ENCODE data around the gene SHISAL1.

The SHISAL1 gene

DNA sequence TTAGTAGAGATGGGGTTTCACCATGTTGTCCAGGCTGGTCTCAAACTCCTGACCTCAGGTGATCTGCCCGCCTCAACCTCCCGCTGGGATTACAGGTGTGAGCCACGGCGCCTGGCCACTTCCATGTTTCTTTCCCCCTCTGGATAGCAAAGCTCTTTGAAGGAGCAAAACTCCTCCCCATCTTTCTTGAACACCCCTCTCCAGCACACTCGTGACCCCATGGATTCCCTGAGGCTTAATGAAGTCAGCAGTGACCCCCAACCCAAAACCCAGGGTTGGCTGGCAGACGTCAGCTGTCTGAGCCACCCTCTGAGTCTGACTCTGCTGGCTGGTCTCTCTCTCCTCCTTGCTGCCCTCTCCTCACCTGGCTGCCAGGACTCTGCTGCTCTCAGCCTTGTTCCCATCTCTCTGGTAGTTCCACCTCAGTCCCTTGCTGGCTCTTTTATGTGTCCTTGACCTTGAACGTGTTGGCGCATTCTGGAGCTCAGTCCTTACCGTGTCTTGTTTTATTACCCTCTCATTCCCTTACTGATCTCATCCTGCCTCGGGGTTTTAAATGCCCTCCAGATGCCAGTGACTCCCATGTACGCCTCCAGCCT is 87.6 kb downstream of the SHISAL1 start:
- no peak for DNase-seq

DNA sequence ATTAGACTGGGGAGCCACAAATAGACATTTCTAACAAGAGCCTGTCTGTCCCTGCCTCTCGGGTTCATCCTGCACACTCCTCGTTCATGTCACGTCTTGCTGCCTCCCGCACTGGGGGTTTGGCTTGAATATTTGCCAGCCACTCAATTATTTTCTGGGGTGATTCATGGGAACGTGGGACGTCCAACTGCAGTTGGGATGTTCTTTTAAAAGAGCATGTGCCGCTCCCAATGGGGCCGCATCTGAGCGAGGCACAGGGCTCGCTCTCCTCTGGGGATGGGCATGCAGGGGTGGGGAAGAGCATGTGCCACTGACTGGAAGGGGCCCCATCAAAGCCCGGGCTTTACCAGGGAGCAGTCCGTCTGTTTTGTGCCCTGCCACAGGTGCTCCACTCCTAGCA is 88.6 kb downstream of the SHISAL1 start:
- no peak for DNase-seq

DNA sequence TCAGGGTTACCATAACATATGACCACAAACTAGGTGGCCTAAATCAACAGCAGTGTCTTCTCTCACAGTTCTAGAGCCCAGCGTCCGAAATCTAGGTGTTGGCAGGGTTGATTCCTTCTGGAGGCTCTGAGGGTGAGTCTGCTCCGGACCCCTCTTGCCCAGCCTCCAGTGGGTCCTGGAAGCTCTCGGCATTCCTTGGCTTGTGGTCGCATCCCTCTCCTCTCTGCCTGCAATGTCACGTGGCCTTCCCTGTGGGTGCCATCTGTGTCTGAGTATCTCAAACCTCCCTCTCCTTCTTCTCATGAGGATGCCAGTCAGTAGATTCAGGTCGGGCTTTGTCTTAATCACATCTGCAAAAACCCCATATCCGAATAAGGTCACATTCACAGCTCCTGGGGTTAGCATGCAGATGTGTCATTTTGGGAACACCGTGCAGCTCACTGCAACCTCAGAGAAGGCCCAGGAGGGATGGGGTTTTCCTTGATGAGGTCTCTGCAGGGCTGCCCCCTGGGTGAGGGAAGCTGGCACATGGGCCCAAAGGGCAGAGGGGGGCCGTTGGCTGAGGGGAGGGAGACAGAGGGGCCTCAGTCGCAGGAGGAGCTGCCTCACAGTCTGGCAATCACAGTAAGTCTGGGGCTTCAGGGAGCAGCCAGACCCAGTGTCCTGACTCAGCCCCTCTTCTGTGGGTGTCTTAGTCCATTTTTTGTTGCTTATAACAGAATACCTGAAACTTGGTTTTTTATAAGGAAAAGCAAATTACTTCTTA is 90.9 kb downstream of the SHISAL1 start:
- DNase-seq: no peak

DNA sequence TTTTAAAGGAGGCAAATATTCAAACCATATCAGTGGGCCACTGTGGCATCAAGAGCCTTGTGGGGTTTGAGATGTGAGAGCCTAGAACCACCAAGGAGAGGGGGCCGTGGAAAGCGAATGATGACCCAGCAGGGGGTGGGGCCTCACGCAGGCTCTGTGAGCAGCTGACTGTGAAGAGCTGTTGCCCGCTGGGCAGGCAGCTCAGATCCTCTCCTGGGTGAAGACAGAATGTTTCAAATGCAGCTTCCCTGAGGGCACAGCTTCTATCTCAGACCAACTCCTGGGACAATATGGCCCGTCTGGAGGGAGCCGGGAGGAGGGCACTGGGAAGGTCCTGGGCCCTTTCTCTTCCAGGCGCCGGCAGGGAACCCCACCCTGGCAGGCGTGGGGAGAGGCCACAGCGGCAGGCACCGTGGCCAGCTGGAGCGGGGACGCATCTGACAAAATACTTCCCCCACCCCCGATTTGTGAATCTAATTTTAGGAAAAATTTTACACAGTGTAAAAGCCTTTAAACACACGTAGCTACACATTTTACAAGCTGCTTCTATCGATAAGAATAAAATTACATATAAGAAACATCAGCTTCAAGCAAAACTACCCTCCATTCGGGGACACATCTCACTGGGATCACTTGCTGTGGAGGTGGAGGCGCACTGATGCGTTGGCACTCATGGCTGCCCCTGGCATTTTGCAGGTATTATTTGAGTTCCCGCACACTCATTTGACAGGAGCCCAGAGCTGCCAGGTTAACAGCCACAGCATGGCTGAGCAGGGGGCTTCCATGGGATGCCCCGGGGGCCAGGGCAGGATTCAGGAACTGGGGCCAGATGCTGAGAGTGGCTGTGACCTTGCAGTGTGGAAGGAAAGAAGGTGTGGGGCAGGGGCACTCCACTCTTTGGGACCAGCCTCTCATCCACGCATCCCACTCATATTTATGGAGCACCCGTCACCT is 91.7 kb downstream of the SHISAL1 start:
- DNase-seq: no peak

DNA sequence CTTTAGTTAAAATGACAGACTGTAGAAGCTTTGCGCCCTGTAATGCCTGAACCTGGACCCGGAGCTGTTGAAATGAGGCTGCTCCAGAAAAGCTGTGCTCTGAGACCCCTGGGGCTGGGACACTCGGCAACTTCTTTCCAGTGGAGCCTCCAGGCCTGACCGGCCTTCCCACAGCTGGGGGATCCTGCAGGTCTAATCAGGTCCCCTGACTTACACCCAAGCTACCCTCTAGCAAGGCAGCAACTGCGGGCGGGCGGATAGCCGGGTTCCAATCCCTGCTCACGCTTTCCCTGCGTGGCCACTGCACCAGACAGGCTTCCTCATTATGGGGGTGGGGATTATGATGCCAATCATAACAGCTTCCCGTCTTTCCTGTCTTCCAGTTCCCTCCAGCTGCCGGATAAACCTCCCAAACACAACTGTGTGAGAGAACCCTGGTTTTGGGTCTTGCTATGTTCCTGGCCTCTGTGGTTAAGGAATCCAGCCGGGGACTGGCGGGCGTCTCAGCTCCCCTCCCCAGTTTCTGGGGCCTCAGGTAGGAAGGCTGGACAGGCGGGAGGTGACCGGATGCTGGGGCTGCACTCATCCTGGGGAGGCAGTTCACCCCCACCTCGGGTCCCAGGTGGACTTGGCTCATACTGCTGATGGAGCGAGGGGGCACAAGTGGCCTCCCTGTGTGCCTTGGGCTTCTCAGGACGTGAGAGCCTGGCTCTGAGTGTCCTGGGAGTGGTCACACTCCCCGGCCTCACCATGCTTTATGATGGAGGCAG is 93.5 kb downstream of the SHISAL1 start:
- DNase-seq: no peak

DNA sequence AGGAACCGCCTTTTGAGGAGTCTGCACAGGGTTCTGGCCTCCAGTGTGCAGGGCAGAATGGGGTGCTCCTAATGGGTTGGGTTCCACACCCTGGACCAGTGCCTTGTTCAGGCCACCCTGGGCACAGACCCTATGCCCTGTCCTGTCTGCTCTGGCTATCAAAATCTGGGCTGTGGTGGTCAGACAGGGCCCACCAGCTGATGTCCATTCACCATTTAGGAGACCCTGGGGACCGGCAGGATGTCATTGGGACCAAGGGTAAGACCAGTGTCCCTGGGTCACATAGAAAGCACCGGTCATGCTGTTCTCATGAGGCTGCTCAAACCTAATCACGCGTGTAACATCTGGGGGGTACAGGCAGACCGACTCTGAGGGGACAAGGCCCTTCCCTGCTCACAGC is 94.7 kb downstream of the SHISAL1 start:
- no peak for DNase-seq

DNA sequence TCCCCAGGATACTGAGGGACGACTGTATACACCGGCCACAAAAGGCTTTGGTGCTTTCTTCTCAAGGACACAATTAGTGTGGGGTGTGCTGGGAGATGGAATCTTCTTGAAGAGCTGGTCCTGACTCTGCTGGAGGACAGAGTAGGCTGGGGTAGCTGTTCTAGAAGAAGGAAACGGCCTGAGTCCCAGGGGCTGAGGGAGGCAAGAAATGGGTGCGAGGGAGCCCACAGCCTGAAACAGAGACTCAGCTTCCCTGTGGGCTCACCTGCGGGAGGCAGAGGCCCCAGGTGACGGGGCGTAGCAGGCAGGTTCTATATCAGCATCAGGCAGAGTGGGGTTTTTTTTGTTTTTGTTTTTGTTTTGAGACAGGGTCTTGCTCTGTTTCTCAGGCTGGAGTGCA is 95.4 kb downstream of the SHISAL1 start:
- DNase-seq: no peak

DNA sequence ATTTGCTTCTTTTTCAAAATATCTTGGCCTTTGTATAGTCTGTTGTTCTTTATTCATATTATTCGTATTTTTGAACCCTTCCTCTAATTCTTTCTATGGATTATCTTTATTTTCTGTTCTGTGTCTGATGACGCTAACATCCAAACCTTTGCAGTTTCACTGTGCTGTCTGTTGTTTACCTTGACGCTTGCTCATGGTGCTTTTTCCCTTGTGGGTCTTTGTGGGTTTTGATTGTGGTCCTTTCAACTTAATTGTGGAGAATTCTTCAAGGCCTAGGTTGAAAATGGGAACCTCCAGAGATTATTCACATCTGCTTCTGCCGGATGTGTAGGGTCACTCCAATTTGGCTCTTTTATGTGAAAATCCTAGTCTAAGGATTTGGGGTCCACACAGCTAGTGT is 97.5 kb downstream of the SHISAL1 start:
- DNase-seq: no peak

DNA sequence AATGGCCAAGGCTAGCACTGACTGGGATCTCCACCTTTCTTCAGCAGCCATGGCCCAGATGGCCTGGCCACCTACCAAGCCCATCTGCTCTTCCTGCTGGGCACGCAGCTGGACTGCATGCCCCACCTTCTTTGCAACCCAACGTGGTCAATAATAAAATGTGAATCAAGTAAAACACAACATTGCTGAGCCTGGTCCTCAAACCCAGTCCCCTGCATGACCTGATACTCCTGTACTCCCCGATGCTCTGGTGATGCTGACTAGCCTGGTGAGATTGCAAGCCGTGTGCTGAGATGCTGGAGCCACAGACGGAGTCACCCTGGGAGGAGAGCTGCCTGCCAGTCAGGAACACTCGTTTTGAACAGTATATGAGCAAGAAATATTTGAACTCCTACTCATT is 98.0 kb downstream of the SHISAL1 start:
- DNase-seq: no peak

DNA sequence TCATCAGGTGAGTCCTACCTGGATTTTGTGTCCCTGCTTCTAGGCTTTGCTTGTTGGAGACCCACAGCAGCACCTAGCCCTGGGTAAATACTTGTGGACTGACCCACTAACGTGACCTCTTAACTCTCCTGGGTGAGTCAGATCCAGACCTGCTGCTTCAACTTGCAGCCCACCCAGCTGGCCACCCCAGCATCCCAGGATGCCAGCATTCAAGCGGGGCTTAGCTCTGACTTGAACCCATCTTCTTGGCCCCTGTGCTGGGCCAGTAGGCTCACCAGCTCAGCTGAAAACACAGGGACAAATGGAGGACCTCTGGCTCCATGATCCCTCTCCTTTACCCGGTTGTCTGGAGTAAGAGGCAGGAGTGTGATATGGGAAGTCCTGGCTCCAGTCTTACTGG is 98.6 kb downstream of the SHISAL1 start:
- DNase-seq: no peak

DNA sequence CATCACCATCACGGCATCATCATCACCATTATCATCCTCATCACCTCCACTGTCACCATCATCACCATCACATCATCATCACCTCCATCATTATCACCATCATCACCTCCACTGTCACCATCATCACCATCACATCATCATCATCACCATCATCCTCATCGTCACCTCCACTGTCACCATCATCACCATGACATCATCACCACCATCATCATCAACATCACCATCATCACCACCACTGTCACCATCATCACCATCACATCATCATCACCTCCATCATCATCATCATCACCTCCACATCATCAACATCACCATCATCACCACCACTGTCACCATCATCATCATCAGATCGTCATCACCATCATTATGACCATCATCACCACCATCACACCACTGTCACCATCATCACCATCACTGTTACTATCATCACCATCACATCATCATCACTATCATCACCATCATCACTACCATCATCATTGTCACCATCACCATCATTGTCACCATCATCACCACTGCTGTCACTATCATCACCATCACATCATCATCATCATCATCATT is 99.2 kb downstream of the SHISAL1 start:
- DNase-seq: no peak

DNA sequence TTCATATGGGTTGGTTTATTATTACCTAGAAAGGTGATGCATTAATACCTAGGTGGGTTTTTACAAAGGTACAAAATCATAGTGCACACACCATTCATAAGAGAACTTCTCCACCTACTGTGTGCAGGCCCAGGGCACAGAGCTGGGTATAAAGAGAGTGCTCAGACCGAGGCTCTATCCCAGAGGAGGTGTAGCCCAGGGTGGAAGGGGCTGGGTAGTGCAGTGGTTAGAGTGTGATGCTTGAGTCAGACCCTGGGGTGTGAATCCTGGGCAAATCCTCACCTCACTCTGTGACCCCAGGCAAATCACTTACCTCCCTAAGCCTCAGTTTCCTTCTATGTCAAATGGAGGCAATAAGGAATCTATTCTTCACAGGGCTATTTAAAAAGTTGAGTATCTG is 99.8 kb downstream of the SHISAL1 start:
- DNase-seq: no peak

DNA sequence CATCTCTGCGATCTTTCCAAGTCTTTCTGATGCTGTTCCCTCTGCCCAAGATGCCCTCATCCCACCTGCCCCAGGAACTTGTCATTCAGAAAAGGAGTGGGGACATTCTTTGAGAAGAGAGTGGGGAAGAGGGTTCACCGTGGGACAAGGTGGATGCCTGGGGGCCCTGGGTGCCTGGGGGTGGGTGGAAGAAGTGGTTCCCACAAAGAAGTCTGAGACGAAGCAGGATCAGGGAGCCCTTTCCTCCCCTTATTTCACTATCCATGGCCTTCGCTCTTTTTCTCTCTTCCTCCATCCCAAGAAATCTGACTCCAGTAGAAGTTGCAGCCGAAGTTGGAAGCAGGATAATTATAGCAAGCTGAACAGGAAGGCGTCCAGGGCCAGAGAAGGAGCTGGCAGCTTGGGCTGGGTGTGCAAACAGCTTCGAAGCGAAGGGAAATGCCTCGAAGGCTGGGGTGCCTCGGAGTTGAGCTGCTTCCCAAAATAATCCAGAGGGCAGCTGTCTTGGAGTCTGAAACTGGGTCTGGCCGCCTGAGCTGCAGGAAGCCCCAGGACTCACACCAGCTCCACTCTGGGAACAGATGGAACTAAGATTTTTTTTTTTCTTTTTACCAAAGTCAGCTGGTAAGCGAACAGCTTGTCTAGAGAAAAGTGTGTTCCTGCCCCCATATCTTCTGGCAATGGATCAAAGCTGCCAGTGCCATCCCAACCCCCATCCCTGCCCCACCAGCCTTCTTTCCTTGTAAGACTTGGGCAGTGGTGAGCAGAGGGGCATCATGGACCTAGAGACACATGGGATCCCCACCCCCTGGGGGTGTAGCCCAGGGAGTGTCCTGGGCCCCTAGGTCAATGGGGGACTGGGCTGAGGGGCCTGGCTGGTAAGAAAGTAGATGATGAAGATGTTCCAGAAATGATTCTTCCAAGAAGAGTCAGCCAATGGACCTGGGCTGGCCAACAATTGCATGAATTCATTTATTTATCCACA is 100.5 kb downstream of the SHISAL1 start:
- no peak for DNase-seq

DNA sequence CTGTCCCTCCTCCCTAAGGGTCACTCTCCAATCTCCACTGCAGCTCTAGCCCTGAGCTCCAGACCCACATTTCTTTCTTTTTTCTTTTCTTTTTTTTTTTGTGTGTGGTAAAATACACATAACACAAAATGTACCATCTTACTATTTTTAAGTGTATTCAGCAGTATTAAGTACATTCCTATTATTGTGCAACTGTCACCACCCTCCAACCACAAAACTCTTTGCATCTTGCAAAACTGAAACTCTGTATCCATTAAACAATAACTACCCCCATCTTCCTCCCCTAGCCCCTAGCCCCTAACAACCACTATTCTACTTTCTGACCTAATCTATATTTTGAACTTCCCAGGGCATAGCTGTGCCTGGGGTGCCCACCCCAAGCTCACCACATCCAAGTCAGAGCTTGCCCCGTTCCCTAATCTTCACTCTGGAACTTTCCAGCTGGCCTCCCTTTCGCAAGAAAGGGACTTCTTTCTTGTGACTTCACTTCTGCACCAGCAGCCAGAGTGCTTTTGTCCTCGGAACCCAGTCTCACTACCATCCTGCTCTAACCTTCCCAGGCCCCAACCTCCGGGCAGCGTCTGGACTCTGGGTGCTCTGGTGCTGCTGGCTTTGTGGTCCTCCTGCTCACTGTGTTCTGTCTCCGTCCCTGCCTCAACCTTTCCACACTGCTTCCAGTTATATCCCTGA is 101.3 kb downstream of the SHISAL1 start:
- no peak for DNase-seq

DNA sequence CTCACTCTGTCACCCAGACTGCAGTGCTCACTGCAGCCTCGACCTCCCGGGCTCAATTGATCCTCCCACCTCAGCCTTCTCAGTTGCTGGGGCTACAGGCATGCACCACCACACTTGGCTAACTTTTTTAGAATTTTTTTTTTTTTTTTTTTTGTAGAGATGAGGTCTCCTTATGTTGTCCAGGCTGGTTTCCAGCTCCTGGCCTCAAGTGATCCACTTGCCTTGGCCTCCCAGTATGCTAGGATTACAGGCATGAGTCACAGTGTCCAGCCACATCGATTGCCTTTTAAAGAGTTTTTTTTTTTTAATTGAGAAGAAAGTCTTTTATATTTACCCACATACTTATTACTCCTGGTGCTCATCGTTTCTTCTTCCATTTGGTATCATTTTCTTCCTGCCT is 102.0 kb downstream of the SHISAL1 start:
- no peak for DNase-seq

DNA sequence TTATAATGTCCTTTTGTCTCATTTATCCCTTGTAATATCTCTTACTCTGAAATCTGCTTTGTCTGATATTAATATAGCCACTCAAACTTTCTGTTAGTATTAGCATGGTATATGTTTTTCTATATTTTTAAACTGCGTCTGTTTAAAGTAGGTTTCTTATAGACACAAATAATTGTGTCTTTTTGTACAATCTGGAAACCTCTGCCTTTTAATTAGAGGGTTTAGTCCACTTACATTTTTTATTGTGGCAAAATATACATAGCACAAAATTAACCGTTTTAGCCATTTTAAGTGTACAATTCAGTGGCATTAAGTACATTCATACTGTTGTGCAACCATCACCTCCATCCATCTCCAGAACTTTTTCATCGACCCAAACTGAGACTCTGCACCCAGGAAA is 103.4 kb downstream of the SHISAL1 start:
- no peak for DNase-seq

DNA sequence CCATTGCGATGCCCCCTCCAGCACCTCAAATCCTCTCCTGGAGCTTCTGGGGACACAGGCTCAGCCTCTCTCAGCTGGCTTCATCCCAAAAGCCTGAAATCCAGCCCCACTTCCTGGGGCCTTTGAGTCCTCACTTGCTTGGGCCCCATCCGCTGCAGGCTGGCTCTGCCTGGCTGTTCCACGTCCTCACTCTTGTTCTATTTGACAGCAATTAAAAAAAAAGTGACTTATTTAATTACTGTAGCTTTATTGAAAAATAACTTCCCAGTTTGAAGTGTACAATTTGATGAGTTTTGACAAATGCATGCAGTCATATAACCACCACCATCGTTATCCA is 104.8 kb downstream of the SHISAL1 start:
- no peak for DNase-seq

DNA sequence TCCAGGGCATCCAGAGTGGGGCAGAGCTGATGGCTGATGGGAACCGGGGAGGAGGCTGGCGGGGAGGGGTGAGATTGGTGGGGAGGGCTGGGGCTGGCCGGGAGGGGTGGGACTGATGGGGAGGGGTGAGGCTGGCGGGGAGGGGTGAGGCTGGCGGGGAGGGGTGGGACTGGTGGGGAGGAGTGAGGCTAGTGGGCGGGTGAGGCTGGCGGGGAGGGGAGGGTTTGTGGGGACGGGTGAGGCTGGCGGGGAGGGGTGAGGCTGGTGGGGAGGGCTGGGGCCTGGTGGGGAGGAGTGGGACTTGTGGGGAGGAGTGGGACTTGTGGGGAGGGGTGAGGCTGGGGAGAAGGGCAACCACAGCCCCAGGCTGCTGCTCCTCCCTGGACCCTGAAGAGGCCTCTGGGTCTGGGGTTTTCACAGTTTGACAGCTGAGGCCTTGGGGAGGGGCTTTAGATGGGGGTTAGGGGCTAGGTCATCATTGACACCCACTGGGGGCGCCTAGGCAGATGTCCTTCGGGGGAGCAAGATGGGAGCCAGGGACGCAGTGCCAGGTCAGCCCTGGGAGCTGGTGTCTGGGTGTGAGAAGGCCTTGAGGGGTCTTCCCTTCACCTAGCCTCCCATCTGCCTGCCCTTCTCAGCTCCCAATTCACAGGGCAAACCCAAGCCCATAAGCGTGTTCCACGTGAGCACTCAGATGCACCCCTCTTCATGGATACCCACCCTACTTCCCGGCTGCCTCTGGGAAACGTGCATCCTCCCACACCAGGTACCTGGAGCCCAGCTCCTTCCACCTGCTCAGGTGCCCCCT is 105.4 kb downstream of the SHISAL1 start:
- no peak for DNase-seq

DNA sequence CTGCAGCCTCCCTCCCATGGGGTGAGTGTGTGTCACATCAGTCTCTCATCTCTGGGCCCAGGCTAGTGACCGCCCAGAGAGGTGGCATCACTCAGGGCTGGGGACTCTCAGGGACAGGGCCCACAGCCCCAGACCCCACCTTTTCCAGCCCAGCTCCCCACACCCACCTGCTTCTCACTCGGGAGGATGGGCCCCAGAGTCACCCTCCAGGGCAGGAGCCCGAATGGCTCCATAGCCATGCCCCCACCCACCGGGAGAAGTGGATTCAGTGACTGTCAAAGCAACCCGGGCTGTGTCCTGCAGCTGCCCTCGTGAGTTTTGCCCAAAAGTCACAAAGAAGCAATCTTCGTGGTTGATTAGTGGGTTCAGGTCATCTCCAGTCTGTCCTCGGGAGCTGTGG is 106.1 kb downstream of the SHISAL1 start:
- no peak for DNase-seq

DNA sequence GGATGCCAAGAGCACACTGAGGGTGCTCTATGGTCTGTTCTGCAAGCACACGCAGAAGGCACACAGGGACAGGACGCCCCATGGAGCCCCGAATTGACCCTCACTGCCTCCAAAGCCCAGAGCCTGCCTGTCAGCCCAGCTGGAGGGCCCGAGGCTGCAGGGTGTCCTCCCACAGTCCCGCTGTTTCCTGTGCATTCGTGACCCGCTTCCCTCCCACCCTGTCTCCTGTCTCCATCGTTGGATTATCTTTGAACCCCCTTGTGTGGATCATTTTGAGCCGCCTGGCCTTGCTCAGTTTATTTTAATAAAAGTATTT is 106.5 kb downstream of the SHISAL1 start:
- no peak for DNase-seq
